ENCODE results near the gene ASIC4.

The ASIC4 gene

DNA sequence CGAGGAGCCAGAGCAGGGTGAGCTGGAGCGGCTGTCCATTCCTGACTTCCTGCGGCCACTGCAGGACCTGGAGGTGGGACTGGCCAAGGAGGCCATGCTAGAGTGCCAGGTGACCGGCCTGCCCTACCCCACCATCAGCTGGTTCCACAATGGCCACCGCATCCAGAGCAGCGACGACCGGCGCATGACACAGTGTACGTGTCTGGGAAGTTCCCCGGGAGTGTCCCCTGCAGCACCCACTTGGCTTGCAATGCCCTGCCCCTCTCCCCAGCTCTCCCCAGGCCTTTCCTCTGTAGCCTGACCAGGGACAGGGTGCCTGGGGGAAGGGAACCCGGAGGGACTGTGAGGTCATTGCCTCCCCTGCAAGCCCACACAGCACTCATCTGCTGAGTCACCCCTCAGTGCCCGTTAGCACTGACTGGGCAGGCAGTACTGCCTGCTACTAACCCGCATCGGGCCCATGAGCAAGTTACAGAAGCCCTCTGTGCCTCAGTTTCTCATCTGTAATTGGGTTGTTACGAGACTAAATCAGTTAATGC lies 45.0 kb upstream of the ASIC4 start:
- H4K8ac ChIP-seq (ENCODE audit: low read depth, low read length), result no peak overlapping the region
- no peak overlapping the region for H3K4ac ChIP-seq (ENCODE audit: low read depth, low read length)
- no peak overlapping the region for H2BK120ac ChIP-seq (ENCODE audit: low read depth, low read length)
- DNase-seq, result peak; percentile 54
- no peak overlapping the region for H2BK5ac ChIP-seq (ENCODE audit: low read length)
- H3K27me3 ChIP-seq (ENCODE audit: insufficient read depth, low read length, poor library complexity), result no peaks in the 10 kb centered on the region
- no peaks in the 10 kb centered on the region for H3K79me1 ChIP-seq (ENCODE audit: low read length)
- H3K9ac ChIP-seq (ENCODE audit: low read length), result no peak overlapping the region
- no peak overlapping the region for H3K4me2 ChIP-seq (ENCODE audit: low read length)
- no CpG with 5 or more reads among the region's 16 CpGs for WGBS (ENCODE audit: extremely low coverage, insufficient coverage, low lambda C conversion rate)
- no peak overlapping the region for H2AK5ac ChIP-seq (ENCODE audit: low read length)
- H3K56ac ChIP-seq (ENCODE audit: low read length), result no peak overlapping the region
- no peak overlapping the region for H3K23ac ChIP-seq (ENCODE audit: low read length)
- no peaks in the 10 kb centered on the region for H3K79me2 ChIP-seq (ENCODE audit: control insufficient read depth, insufficient read depth, low read length)
- no peak overlapping the region for H3K27ac ChIP-seq (ENCODE audit: low read depth, low read length)
- H3K4me3 ChIP-seq (ENCODE audit: low read length), result no peak overlapping the region
- no peak overlapping the region for H4K5ac ChIP-seq (ENCODE audit: low read length)
- H2BK15ac ChIP-seq (replicated peaks; ENCODE audit: low read depth), result no peak overlapping the region
- H3K18ac ChIP-seq (ENCODE audit: low read length), result no peak overlapping the region
- H3K36me3 ChIP-seq (ENCODE audit: control insufficient read depth, insufficient read depth, low read length), result no peaks in the 10 kb centered on the region
- no peaks in the 10 kb centered on the region for H3K4me1 ChIP-seq (ENCODE audit: control insufficient read depth, low read depth, low read length)

DNA sequence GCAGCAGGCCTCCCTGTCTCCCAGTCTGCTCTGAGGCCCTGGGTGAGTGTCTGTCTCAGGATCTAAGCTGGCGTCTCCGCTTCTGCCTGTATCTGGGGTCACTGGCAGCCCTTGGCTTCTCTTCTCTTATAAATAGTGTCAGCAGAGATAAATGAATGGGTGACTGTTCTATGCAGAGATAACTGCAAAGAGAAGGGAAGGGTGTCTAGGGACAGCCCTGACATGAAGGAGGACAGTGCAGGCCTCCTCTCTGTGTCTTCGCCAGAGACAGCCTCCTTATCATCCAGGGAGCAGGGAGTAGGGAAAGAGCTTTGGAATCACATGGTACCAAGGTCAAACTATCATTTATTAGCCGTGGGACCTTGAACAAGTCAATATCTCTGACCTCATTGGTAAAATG lies 43.9 kb upstream of the ASIC4 start:
- Histone ChIP-seq H2BK120ac (ENCODE audit: low read depth, low read length) (no peak overlapping the region), H2BK5ac (ENCODE audit: low read length) (no peak overlapping the region), H3K4me2 (ENCODE audit: low read length) (no peak overlapping the region), H2BK15ac (replicated peaks; ENCODE audit: low read depth) (no peak overlapping the region), H3K27ac (ENCODE audit: low read depth, low read length) (no peak overlapping the region), H3K9ac (ENCODE audit: low read length) (no peak overlapping the region), H2AK5ac (ENCODE audit: low read length) (no peak overlapping the region), H3K27me3 (ENCODE audit: insufficient read depth, low read length, poor library complexity) (no peaks in the 10 kb centered on the region), H3K18ac (ENCODE audit: low read length) (no peak overlapping the region), H4K5ac (ENCODE audit: low read length) (no peak overlapping the region), H3K36me3 (ENCODE audit: control insufficient read depth, insufficient read depth, low read length) (no peaks in the 10 kb centered on the region), H3K79me2 (ENCODE audit: control insufficient read depth, insufficient read depth, low read length) (no peaks in the 10 kb centered on the region), H4K8ac (ENCODE audit: low read depth, low read length) (no peak overlapping the region), H3K79me1 (ENCODE audit: low read length) (no peaks in the 10 kb centered on the region), H3K4me3 (ENCODE audit: low read length) (no peak overlapping the region), H3K56ac (ENCODE audit: low read length) (no peak overlapping the region), H3K4me1 (ENCODE audit: control insufficient read depth, low read depth, low read length) (no peaks in the 10 kb centered on the region), H3K23ac (ENCODE audit: low read length) (peak overlapping the region; percentile 66), H3K4ac (ENCODE audit: low read depth, low read length) (no peak overlapping the region)
- WGBS (ENCODE audit: extremely low coverage, insufficient coverage, low lambda C conversion rate), result no CpG with 5 or more reads among the region's 4 CpGs
- DNase-seq, result no peak

DNA sequence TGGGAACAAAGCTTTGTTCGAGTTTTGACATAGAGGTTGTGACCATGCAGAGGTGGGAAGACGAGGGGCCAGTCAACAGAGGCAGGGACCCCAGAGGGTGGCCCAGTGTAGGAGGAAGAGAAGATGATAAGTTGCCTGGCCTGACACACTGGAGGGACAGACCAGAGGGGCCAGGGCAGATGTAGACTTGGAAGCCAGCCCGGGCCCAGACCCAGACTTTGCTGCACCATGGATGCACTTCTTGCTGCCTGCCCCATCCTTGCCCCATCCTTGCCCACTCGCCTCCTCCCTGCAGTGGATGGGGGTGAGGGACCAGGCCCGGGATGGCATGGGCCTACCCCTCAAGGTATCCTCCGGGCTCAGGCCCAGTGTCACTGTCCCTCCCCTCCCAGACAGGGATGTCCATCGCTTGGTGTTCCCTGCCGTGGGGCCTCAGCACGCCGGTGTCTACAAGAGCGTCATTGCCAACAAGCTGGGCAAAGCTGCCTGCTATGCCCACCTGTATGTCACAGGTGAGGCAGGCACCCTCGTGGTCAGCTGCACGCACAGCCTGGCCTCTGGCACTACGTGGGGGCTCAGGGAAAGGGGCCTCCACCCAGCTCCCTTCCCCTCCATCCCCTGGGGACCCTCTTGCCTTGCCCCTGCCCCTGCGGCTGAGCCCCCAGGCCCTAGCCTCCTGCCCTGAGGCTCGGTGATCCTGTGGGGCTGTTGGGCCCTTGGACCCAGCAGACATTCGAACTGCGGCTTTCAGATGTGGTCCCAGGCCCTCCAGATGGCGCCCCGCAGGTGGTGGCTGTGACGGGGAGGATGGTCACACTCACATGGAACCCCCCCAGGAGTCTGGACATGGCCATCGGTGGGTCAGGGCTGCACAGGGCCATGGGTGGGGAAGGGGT lies 42.6 kb upstream of the ASIC4 start:
- Histone ChIP-seq H3K27ac (ENCODE audit: low read depth, low read length) (no peak overlapping the region), H3K79me2 (ENCODE audit: control insufficient read depth, insufficient read depth, low read length) (no peaks in the 10 kb centered on the region), H3K23ac (ENCODE audit: low read length) (no peak overlapping the region), H3K56ac (ENCODE audit: low read length) (no peak overlapping the region), H3K79me1 (ENCODE audit: low read length) (no peaks in the 10 kb centered on the region), H2BK5ac (ENCODE audit: low read length) (no peak overlapping the region), H3K9ac (ENCODE audit: low read length) (no peak overlapping the region), H3K18ac (ENCODE audit: low read length) (no peak overlapping the region), H3K4me1 (ENCODE audit: control insufficient read depth, low read depth, low read length) (no peaks in the 10 kb centered on the region), H2BK15ac (replicated peaks; ENCODE audit: low read depth) (no peak overlapping the region), H3K4me2 (ENCODE audit: low read length) (no peak overlapping the region), H4K5ac (ENCODE audit: low read length) (no peak overlapping the region), H3K4me3 (ENCODE audit: low read length) (no peak overlapping the region), H2AK5ac (ENCODE audit: low read length) (no peak overlapping the region), H2BK120ac (ENCODE audit: low read depth, low read length) (no peak overlapping the region), H3K4ac (ENCODE audit: low read depth, low read length) (no peak overlapping the region), H4K8ac (ENCODE audit: low read depth, low read length) (no peak overlapping the region), H3K36me3 (ENCODE audit: control insufficient read depth, insufficient read depth, low read length) (no peaks in the 10 kb centered on the region), H3K27me3 (ENCODE audit: insufficient read depth, low read length, poor library complexity) (no peaks in the 10 kb centered on the region)
- DNase-seq, result no peak
- WGBS (ENCODE audit: extremely low coverage, insufficient coverage, low lambda C conversion rate), result no CpG with 5 or more reads among the region's 22 CpGs

DNA sequence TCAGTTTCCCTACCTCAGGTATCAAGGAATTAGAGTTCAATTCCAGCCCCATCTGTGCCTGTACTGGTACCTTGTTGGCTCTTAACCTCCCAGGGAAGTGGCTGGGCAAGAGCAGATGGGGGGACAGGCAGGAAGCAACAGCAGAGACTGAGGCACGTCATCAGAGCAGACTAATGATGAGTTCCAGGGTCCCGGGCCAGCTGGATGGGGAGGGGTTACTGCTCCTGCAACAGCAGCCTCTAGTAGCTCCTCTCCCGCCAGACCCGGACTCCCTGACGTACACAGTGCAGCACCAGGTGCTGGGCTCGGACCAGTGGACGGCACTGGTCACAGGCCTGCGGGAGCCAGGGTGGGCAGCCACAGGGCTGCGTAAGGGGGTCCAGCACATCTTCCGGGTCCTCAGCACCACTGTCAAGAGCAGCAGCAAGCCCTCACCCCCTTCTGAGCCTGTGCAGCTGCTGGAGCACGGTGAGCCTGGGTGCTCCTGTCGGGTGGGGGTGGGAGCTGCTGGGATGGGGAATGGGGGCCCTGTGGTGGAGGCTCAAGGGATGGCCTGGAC lies 41.6 kb upstream of the ASIC4 start:
- WGBS (ENCODE audit: extremely low coverage, insufficient coverage, low lambda C conversion rate), result no CpG with 5 or more reads among the region's 12 CpGs

DNA sequence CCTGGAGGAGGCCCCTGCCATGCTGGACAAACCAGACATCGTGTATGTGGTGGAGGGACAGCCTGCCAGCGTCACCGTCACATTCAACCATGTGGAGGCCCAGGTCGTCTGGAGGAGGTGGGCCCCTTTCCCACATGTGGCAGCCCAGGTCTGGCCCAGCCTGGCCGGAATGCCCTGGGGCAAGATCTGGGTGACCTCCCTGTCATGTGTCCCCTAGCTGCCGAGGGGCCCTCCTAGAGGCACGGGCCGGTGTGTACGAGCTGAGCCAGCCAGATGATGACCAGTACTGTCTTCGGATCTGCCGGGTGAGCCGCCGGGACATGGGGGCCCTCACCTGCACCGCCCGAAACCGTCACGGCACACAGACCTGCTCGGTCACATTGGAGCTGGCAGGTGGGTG lies 40.8 kb upstream of the ASIC4 start:
- Histone ChIP-seq H3K18ac (ENCODE audit: low read length) (no peak overlapping the region), H3K4me1 (ENCODE audit: control insufficient read depth, low read depth, low read length) (no peaks in the 10 kb centered on the region), H3K4ac (ENCODE audit: low read depth, low read length) (no peak overlapping the region), H2BK15ac (replicated peaks; ENCODE audit: low read depth) (no peak overlapping the region), H2AK5ac (ENCODE audit: low read length) (no peak overlapping the region), H4K8ac (ENCODE audit: low read depth, low read length) (no peak overlapping the region), H3K4me3 (ENCODE audit: low read length) (no peak overlapping the region), H2BK120ac (ENCODE audit: low read depth, low read length) (no peak overlapping the region), H2BK5ac (ENCODE audit: low read length) (no peak overlapping the region), H3K27ac (ENCODE audit: low read depth, low read length) (no peak overlapping the region), H3K56ac (ENCODE audit: low read length) (no peak overlapping the region), H3K4me2 (ENCODE audit: low read length) (no peak overlapping the region), H3K9ac (ENCODE audit: low read length) (no peak overlapping the region), H3K36me3 (ENCODE audit: control insufficient read depth, insufficient read depth, low read length) (no peaks in the 10 kb centered on the region), H3K27me3 (ENCODE audit: insufficient read depth, low read length, poor library complexity) (no peaks in the 10 kb centered on the region), H4K5ac (ENCODE audit: low read length) (no peak overlapping the region), H3K79me1 (ENCODE audit: low read length) (no peaks in the 10 kb centered on the region), H3K23ac (ENCODE audit: low read length) (no peak overlapping the region), H3K79me2 (ENCODE audit: control insufficient read depth, insufficient read depth, low read length) (no peaks in the 10 kb centered on the region)
- DNase-seq, result no peak
- WGBS (ENCODE audit: extremely low coverage, insufficient coverage, low lambda C conversion rate), result no CpG with 5 or more reads among the region's 18 CpGs

More for the DNA sequence above, 41.6 kb upstream of the ASIC4 start:
- H3K79me1 ChIP-seq (ENCODE audit: low read length), result no peaks in the 10 kb centered on the region
- H3K4ac ChIP-seq (ENCODE audit: low read depth, low read length), result no peak overlapping the region
- H2BK15ac ChIP-seq (replicated peaks; ENCODE audit: low read depth), result no peak overlapping the region
- H3K9ac ChIP-seq (ENCODE audit: low read length), result no peak overlapping the region
- no peak overlapping the region for H4K5ac ChIP-seq (ENCODE audit: low read length)
- no peak overlapping the region for H3K23ac ChIP-seq (ENCODE audit: low read length)
- H3K4me1 ChIP-seq (ENCODE audit: control insufficient read depth, low read depth, low read length), result no peaks in the 10 kb centered on the region
- no peak overlapping the region for H3K27ac ChIP-seq (ENCODE audit: low read depth, low read length)
- no peak overlapping the region for H3K4me3 ChIP-seq (ENCODE audit: low read length)
- H4K8ac ChIP-seq (ENCODE audit: low read depth, low read length), result no peak overlapping the region
- H2BK120ac ChIP-seq (ENCODE audit: low read depth, low read length), result no peak overlapping the region
- H3K4me2 ChIP-seq (ENCODE audit: low read length), result no peak overlapping the region
- H2BK5ac ChIP-seq (ENCODE audit: low read length), result no peak overlapping the region
- no peak overlapping the region for H3K18ac ChIP-seq (ENCODE audit: low read length)
- H2AK5ac ChIP-seq (ENCODE audit: low read length), result no peak overlapping the region
- no peak overlapping the region for H3K56ac ChIP-seq (ENCODE audit: low read length)
- H3K79me2 ChIP-seq (ENCODE audit: control insufficient read depth, insufficient read depth, low read length), result no peaks in the 10 kb centered on the region
- no peaks in the 10 kb centered on the region for H3K27me3 ChIP-seq (ENCODE audit: insufficient read depth, low read length, poor library complexity)
- no peaks in the 10 kb centered on the region for H3K36me3 ChIP-seq (ENCODE audit: control insufficient read depth, insufficient read depth, low read length)
- no peak for DNase-seq
